Epithelial cell of proximal tubule (primary cell): ENCODE measurements around the gene ATXN10. TPM values are rescaled to one million over a fixed set of nuclear protein-coding genes. Genes with fewer than 3 reads are reported as not detected.

Source experiments
- DNase-seq: peaks from one replicate; pipeline ENCODE4 v3.0.0-alpha.2; 2011; ENCODE audit warnings: low read depth
- H3K4me3 ChIP-seq: 2 replicates; pipeline ENCODE4 v1.5.1; 2011; ENCODE audit warnings: low read depth, mild to moderate bottlenecking, low read length
- CTCF ChIP-seq: conservative IDR thresholded peaks from 2 replicates; pipeline ENCODE4 v1.5.1; 2012; ENCODE audit warnings: low read depth, mild to moderate bottlenecking, low read length
- total RNA-seq: library from RNA; depleted of rRNA; stranded (reverse); fragments of >200 nt; gene quantifications from 2 replicates; pipeline ENCODE4 v1.2.3, GENCODE V29; 2015

Gene ATXN10
- total RNA-seq, 1 donor from 2014 or later: 118 TPM

GRCh38 chr22:45887202-45888131, 215.8 kb downstream of the ATXN10 start:
- no peak for DNase-seq
- no peak overlapping the region for H3K4me3 ChIP-seq
- no peak for TF ChIP-seq CTCF

- H3K4me3 ChIP-seq: no peak overlapping the region
- DNase-seq: no peak
- TF ChIP-seq CTCF: no peak
Measured at GRCh38 chr22:45888221-45889092, 216.8 kb downstream of the ATXN10 start.

- DNase-seq: no peak
- H3K4me3 ChIP-seq: no peak overlapping the region
- no peak for TF ChIP-seq CTCF
Measured at GRCh38 chr22:45889093-45889538, 217.5 kb downstream of the ATXN10 start.

- no peak for TF ChIP-seq CTCF
- DNase-seq: no peak
- H3K4me3 ChIP-seq: no peak overlapping the region
Measured at GRCh38 chr22:45889539-45890350, 218.1 kb downstream of the ATXN10 start.

GRCh38 chr22:45890351-45890635, 218.7 kb downstream of the ATXN10 start:
- no peak overlapping the region for H3K4me3 ChIP-seq
- no peak for TF ChIP-seq CTCF
- no peak for DNase-seq

GRCh38 chr22:45891021-45891421, 219.4 kb downstream of the ATXN10 start:
- DNase-seq: no peak
- no peak for TF ChIP-seq CTCF
- no peak overlapping the region for H3K4me3 ChIP-seq
